Measurements from ENCODE around the gene TMPRSS11A. TPM values are rescaled to one million over a fixed set of nuclear protein-coding genes. Genes with fewer than 3 reads are reported as not detected.

The TMPRSS11A gene
- total and polyA plus RNA-seq, 8 donors: 0.04 to 0.15 (median 0.09) TPM; not detected in 2

GRCh38 chr4:67892253-67892652 is 71.0 kb downstream of the TMPRSS11A start:
- peaks cover 0 to 2% of the 10 kb centered on the region in 2 donors for H3K9me3 ChIP-seq
- no peaks in the 10 kb centered on the region for H3K36me3 ChIP-seq
- no peaks in the 10 kb centered on the region for H3K4me1 ChIP-seq
- no peak for DNase-seq
- intact Hi-C loops (cut with DNase I): no loop called here
- no peaks in the 10 kb centered on the region for H3K27me3 ChIP-seq
- H3K27ac ChIP-seq: no peak overlapping the region
- H3K4me3 ChIP-seq: no peak overlapping the region
- TF ChIP-seq CTCF (IDR thresholded peaks at IDR 0.05): no peak
- no peak for ATAC-seq

DNA sequence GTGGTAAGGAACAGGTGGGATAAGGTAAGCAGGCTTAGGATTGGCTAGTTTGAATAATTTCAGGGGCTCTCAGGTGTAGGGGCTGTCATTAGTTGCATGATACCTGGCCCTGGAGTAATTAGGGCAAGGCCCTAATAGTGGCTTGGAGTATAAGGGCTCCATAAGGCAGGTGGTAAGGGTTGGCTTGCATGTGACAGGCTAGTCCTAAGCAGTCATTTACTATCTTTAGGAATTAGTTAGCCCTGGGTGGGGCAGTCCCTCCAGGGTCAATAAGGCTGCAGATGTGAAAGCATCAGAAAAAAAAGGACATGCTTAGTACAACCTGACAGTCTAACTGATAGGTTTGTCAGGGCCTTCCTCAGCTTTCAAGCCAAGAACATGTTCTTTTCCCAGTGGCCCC is 71.6 kb downstream of the TMPRSS11A start:
- intact Hi-C loops (cut with DNase I): no loop called here
- Histone ChIP-seq H3K4me1 (no peaks in the 10 kb centered on the region), H3K4me3 (no peak overlapping the region), H3K36me3 (no peaks in the 10 kb centered on the region), H3K27ac (no peak overlapping the region), H3K9me3 (peaks cover 0 to 2% of the 10 kb centered on the region in 2 donors), H3K27me3 (no peaks in the 10 kb centered on the region)
- no peak for TF ChIP-seq CTCF (IDR thresholded peaks at IDR 0.05)
- DNase-seq (no peak), ATAC-seq (no peak)

DNA sequence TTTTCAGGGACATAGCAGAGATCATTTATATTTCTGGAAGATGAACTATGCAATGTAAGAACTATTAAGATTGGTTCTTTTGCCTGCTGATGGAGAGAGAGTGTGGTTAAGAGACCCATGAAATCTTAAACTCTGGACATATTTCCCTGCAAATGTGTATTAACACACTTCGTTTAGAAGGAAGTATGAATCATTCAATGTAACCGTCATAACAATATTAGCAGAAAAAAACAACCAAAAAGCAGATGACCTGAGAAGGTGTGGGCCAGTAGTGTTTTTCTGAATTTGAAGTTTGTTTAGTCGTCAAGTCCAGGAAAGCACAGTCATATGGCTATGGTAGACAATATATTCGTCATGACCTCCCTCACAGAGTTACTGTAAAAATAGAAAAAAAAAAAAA is 77.0 kb downstream of the TMPRSS11A start:
- Histone ChIP-seq H3K36me3 (no peaks in the 10 kb centered on the region), H3K27ac (no peak overlapping the region), H3K4me1 (peaks cover 0 to 6% of the 10 kb centered on the region in 2 donors), H3K4me3 (no peak overlapping the region), H3K9me3 (no peaks in the 10 kb centered on the region), H3K27me3 (no peaks in the 10 kb centered on the region)
- no peak for ATAC-seq
- DNase-seq: no peak
- TF ChIP-seq CTCF (IDR thresholded peaks at IDR 0.05): no peak
- intact Hi-C loops (cut with DNase I): no loop called here

DNA sequence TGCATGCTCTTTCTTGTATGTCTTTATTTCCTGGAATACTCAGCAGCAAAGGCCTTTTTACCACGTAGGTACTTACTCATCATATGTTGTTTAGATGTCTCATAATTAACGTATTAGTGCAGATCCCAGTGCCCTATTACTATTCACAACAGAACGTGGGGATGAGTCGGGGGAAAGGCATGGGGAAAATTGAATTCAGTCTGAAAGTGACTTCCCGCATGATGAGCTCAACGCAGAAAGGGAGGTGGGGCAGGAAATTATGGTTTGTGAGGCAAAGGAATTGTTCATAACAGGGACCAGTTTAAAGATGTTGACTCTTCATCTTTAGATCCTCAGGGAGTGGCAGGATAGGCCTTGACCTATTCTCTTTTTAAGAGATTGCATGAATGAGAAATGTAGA is 77.5 kb downstream of the TMPRSS11A start:
- no peaks in the 10 kb centered on the region for H3K36me3 ChIP-seq
- no peak overlapping the region for H3K4me3 ChIP-seq
- DNase-seq (no peak), ATAC-seq (no peak)
- no peaks in the 10 kb centered on the region for H3K27me3 ChIP-seq
- H3K27ac ChIP-seq: no peak overlapping the region
- peaks cover 0 to 6% of the 10 kb centered on the region in 2 donors for H3K4me1 ChIP-seq
- no peak for TF ChIP-seq CTCF (IDR thresholded peaks at IDR 0.05)
- intact Hi-C loops (cut with DNase I): no loop called here
- no peaks in the 10 kb centered on the region for H3K9me3 ChIP-seq

- no peaks in the 10 kb centered on the region for H3K36me3 ChIP-seq
- H3K4me3 ChIP-seq: no peak overlapping the region
- DNase-seq (no peak), ATAC-seq (no peak)
- peaks cover 0 to 6% of the 10 kb centered on the region in 2 donors for H3K4me1 ChIP-seq
- H3K27ac ChIP-seq: no peak overlapping the region
- intact Hi-C loops (cut with DNase I): no loop called here
- H3K9me3 ChIP-seq: no peaks in the 10 kb centered on the region
- H3K27me3 ChIP-seq: no peaks in the 10 kb centered on the region
- TF ChIP-seq CTCF (IDR thresholded peaks at IDR 0.05): no peak
These were observed 78.6 kb downstream of the TMPRSS11A start for GRCh38 chr4:67884701-67885100.
